CD14-positive monocyte (primary cell): ENCODE results near the gene SIK3. TPM values are rescaled to one million over a fixed set of nuclear protein-coding genes. Genes with fewer than 3 reads are reported as not detected.

ENCODE experiments used
- DNase-seq, 3 donors: peaks; one replicate each; pipeline ENCODE4 v3.0.0-alpha.2; 2011 to 2022
- H2AFZ ChIP-seq: 2 replicates; pipeline ENCODE4 v1.6.0; 2012; ENCODE audit warnings: mild to moderate bottlenecking, low read depth, low read length, inconsistent platforms; ENCODE audit not compliant: insufficient read depth, poor library complexity, severe bottlenecking
- H3K27ac ChIP-seq, 2 donors: 1 replicate in 1 of 2; 2 replicates in 1 of 2; pipeline ENCODE4 v1.5.1; 2012 to 2013; ENCODE audit warnings: low read length in 2 of 2, control low read depth in 1 of 2, inconsistent platforms in 1 of 2, low read depth in 1 of 2, mild to moderate bottlenecking in 1 of 2
- H3K27me3 ChIP-seq, 2 donors: one replicate each; pipeline versions ENCODE4 v1.6.0 to v1.6.1; 2011 to 2013; ENCODE audit warnings: low read length in 2 of 2; ENCODE audit not compliant: control insufficient read depth in 2 of 2, insufficient read depth in 2 of 2
- H3K36me3 ChIP-seq, 2 donors: replicated peaks in 1 of 2; 1 replicate in 1 of 2; 2 replicates in 1 of 2; pipeline versions ENCODE4 v1.5.1 to v1.6.1; 2012 to 2013; ENCODE audit warnings: low read length in 2 of 2, control low read depth in 1 of 2, inconsistent platforms in 1 of 2, mild to moderate bottlenecking in 1 of 2; ENCODE audit not compliant: insufficient read depth in 2 of 2, control insufficient read depth in 1 of 2
- H3K4me1 ChIP-seq, 2 donors: 1 replicate in 1 of 2; 2 replicates in 1 of 2; pipeline versions ENCODE4 v1.5.1 to v1.6.1; 2012 to 2013; ENCODE audit warnings: low read length in 2 of 2, control low read depth in 1 of 2, inconsistent platforms in 1 of 2, mild to moderate bottlenecking in 1 of 2, moderate library complexity in 1 of 2; ENCODE audit not compliant: insufficient read depth in 2 of 2, control insufficient read depth in 1 of 2
- H3K4me2 ChIP-seq: replicated peaks from 2 replicates; pipeline ENCODE3; 2012; ENCODE audit warnings: low read length, moderate library complexity, mild to moderate bottlenecking; ENCODE audit not compliant: poor library complexity, severe bottlenecking; ENCODE audit errors: extremely low read depth
- H3K4me3 ChIP-seq, 3 experiments: fragments of 200-600 bp in 1 of 3; sonication (generic) in 1 of 3; replicated peaks in 1 of 3; 1 replicate in 2 of 3; 2 replicates in 1 of 3; pipeline ENCODE4 v1.5.1; 2011 to 2013; ENCODE audit warnings: low read length in 3 of 3, mild to moderate bottlenecking in 3 of 3, control low read depth in 2 of 3, low read depth in 2 of 3, inconsistent platforms in 1 of 3, moderate library complexity in 1 of 3
- H3K79me2 ChIP-seq: 2 replicates; pipeline ENCODE4 v1.6.0; 2012; ENCODE audit warnings: mild to moderate bottlenecking, control low read depth, inconsistent platforms, low read length, moderate library complexity; ENCODE audit not compliant: insufficient read depth
- H3K9ac ChIP-seq: 2 replicates; pipeline ENCODE4 v1.6.0; 2017; ENCODE audit warnings: low read length, mild to moderate bottlenecking; ENCODE audit not compliant: insufficient read depth, poor library complexity, severe bottlenecking
- H3K9me3 ChIP-seq, 2 donors: replicated peaks in 1 of 2; 1 replicate in 1 of 2; 2 replicates in 1 of 2; pipeline versions ENCODE4 v1.5.1 to v1.6.1; 2012 to 2013; ENCODE audit warnings: low read length in 2 of 2, control low read depth in 1 of 2; ENCODE audit not compliant: control insufficient read depth in 1 of 2, insufficient read depth in 1 of 2
- H4K20me1 ChIP-seq: 2 replicates; pipeline ENCODE4 v1.6.0; 2012; ENCODE audit warnings: mild to moderate bottlenecking, low read length, control low read depth, moderate library complexity; ENCODE audit not compliant: insufficient read depth
- H3K27ac Mint-ChIP-seq, 7 donors: one replicate each; pipeline ENCODE4 v1.8.0; 2020; ENCODE audit warnings: mild to moderate bottlenecking in 7 of 7, mixed read lengths in 7 of 7, moderate library complexity in 6 of 7, inconsistent platforms in 2 of 7
- H3K27me3 Mint-ChIP-seq, 3 donors: one replicate each; pipeline ENCODE4 v1.8.0; 2021 to 2022; ENCODE audit warnings: low read depth in 3 of 3, mild to moderate bottlenecking in 3 of 3, mixed read lengths in 3 of 3, moderate library complexity in 3 of 3, inconsistent platforms in 1 of 3
- H3K36me3 Mint-ChIP-seq, 2 donors: one replicate each; pipeline ENCODE4 v1.8.0; 2020; ENCODE audit warnings: mixed read lengths in 2 of 2, inconsistent platforms in 1 of 2, mild to moderate bottlenecking in 1 of 2
- H3K4me1 Mint-ChIP-seq: one replicate; pipeline ENCODE4 v1.8.0; 2020; ENCODE audit warnings: mild to moderate bottlenecking, mixed read lengths
- H3K4me3 Mint-ChIP-seq, 2 donors: one replicate each; pipeline ENCODE4 v1.8.0; 2020; ENCODE audit warnings: mild to moderate bottlenecking in 2 of 2, mixed read lengths in 2 of 2, moderate library complexity in 1 of 2
- H3K9me3 Mint-ChIP-seq, 7 donors: one replicate each; pipeline ENCODE4 v1.8.0; 2020 to 2022; ENCODE audit warnings: mixed read lengths in 7 of 7, mild to moderate bottlenecking in 6 of 7, moderate library complexity in 6 of 7, inconsistent platforms in 2 of 7
- WGBS: methylation state at CpG from one replicate; pipeline ENCODE4 v1.1.5; 2013; ENCODE audit warnings: missing lambda C conversion rate; ENCODE audit not compliant: insufficient coverage; 5-methylcytosine and 5-hydroxymethylcytosine counted together
- intact Hi-C, 2 donors: fragments of 100-400 bp; cut with micrococcal nuclease; formaldehyde crosslinking; loops; one replicate each; pipeline versions ENCODE4 v1.15.0 to v1.15.1; 2023
- polyA plus RNA-seq, 3 donors: library from polyadenylated mRNA; depleted of rRNA in 1 of 3; unstranded in 2 of 3; stranded (reverse) in 1 of 3; fragments of 300-500 nt in 2 of 3; fragments of >200 nt in 1 of 3; fragmentation: Illumina TruSeq in 2 of 3; gene quantifications; 1 replicate in 2 of 3; 2 replicates in 1 of 3; pipeline ENCODE4 v1.2.3, GENCODE V29; 2012 to 2021
- TF ChIP-seq, protein P1 (sequence below): fragments of 200-600 bp; IDR thresholded peaks from one replicate; pipeline ENCODE4 v1.8.0; 2022; ENCODE audit warnings: antibody characterized with exemption, mild to moderate bottlenecking

The SIK3 gene
- polyA plus RNA-seq, 3 donors: 18.3 to 142 (median 20.0) TPM

DNA sequence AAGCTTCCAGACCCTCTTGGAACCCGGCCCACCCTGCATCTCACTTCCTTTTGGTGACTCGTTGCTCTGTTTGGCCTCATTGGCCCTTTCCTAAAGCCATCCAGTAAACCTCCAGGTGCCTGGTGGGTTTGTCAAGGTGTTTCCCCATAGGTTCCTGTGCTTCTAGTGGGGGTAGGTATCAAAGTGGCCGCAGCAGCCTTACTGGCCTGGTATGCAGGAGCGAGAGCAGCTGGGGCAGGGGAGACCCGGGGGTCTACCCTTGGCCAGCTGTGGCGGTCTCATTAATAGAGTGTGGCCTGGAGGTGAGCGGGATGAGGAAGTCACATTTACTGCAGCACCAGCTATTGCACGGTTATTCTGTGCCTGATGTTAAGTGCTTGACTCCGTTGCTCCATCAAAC is 279.2 kb downstream of the SIK3 start:
- Histone ChIP-seq H3K9ac (no peak overlapping the region), H3K36me3 (no peaks in the 10 kb centered on the region), H3K4me3 (no peak overlapping the region), H3K4me1 (no peaks in the 10 kb centered on the region), H4K20me1 (no peaks in the 10 kb centered on the region), H3K4me2 (no peak overlapping the region), H3K27me3 (no peaks in the 10 kb centered on the region), H3K27ac (no peak overlapping the region), H3K79me2 (no peaks in the 10 kb centered on the region), H3K9me3 (no peaks in the 10 kb centered on the region), H2AFZ (no peak overlapping the region)
- DNase-seq: no peak
- Mint-ChIP-seq H3K4me1 (peaks cover 8% of the 10 kb centered on the region), H3K4me3 (no peak overlapping the region), H3K36me3 (no peaks in the 10 kb centered on the region), H3K27ac (no peak overlapping the region), H3K27me3 (peaks cover 0 to 2% (median 0%) of the 10 kb centered on the region in 3 donors), H3K9me3 (no peaks in the 10 kb centered on the region)
- 83% methylated on average over 4 of the region's 9 CpGs for WGBS
- TF ChIP-seq, protein P1, sequence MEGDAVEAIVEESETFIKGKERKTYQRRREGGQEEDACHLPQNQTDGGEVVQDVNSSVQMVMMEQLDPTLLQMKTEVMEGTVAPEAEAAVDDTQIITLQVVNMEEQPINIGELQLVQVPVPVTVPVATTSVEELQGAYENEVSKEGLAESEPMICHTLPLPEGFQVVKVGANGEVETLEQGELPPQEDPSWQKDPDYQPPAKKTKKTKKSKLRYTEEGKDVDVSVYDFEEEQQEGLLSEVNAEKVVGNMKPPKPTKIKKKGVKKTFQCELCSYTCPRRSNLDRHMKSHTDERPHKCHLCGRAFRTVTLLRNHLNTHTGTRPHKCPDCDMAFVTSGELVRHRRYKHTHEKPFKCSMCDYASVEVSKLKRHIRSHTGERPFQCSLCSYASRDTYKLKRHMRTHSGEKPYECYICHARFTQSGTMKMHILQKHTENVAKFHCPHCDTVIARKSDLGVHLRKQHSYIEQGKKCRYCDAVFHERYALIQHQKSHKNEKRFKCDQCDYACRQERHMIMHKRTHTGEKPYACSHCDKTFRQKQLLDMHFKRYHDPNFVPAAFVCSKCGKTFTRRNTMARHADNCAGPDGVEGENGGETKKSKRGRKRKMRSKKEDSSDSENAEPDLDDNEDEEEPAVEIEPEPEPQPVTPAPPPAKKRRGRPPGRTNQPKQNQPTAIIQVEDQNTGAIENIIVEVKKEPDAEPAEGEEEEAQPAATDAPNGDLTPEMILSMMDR: no peak
- intact Hi-C loops: no loop called here

DNA sequence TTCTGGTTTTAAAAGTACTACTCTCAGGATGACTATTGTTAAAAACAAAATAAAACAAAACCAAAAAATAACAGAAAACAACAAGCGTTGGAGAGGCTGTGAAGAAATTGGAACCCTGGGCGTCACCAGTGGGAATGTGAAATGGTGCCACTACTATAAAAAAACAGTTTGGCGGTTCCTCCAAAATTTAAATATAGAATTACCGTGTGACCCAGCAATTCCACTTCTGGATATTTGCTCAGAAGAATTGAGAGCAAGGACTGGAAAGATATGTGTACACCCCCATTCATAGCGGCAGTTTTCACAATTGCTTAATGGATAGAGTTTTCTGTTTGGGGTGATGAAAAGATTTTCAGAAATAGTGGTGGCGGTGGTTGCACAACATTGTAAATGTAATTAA is 283.7 kb downstream of the SIK3 start:
- no CpG with 5 or more reads among the region's 6 CpGs for WGBS
- no peak for DNase-seq
- Histone ChIP-seq H3K27me3 (no peaks in the 10 kb centered on the region), H3K4me3 (no peak overlapping the region), H3K27ac (no peak overlapping the region), H3K79me2 (no peaks in the 10 kb centered on the region), H2AFZ (no peak overlapping the region), H3K4me2 (no peak overlapping the region), H3K36me3 (no peaks in the 10 kb centered on the region), H3K9ac (no peak overlapping the region), H3K4me1 (no peaks in the 10 kb centered on the region), H3K9me3 (no peaks in the 10 kb centered on the region), H4K20me1 (no peaks in the 10 kb centered on the region)
- peaks cover 13% of the 10 kb centered on the region for H3K4me1 Mint-ChIP-seq
- no peaks in the 10 kb centered on the region for H3K36me3 Mint-ChIP-seq
- H3K9me3 Mint-ChIP-seq: peaks cover 0 to 4% (median 0%) of the 10 kb centered on the region in 7 donors
- TF ChIP-seq, protein P1: no peak
- intact Hi-C loops: no loop called here
- no peak overlapping the region for H3K4me3 Mint-ChIP-seq
- peaks cover 0 to 6% (median 2%) of the 10 kb centered on the region in 3 donors for H3K27me3 Mint-ChIP-seq
- no peak overlapping the region for H3K27ac Mint-ChIP-seq
